GM23248 (cell line): ENCODE measurements around the gene IFIH1.

Experiments
- EZH2 ChIP-seq: fragments of 200-600 bp; sonication (generic); IDR thresholded peaks from 2 replicates; pipeline ENCODE4 v1.6.1; 2018; ENCODE audit warnings: antibody characterized with exemption, mild to moderate bottlenecking; ENCODE audit not compliant: insufficient read depth, poor library complexity, severe bottlenecking
- EZH2phosphoT487 ChIP-seq: fragments of 200-600 bp; sonication (generic); IDR thresholded peaks from 2 replicates; pipeline ENCODE4 v1.6.1; 2018; ENCODE audit warnings: antibody characterized with exemption, moderate library complexity, mild to moderate bottlenecking, low read depth; ENCODE audit not compliant: insufficient read depth

DNA sequence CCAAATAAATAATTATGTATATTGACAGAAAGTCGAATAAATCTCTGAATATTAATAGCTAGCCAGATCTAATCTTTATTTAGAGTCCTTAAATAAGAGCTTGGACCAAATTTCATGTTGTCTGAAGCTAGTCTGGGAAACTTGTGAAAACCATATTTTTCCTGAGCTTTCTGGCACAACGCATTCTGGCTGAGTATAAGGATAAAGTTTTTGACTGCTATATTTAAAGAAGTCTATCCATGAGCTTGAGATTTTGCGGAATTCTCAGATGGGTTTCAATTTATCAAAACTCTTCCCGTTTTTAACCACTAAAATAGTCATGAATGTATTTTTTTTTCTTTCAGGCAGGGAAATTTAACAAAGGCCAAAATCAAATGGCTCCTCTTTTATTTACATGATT, 99.1 kb downstream of the IFIH1 start:
- TF ChIP-seq EZH2phosphoT487 = no peak
- no peak for TF ChIP-seq EZH2
